HL-60 (cell line): ENCODE measurements around the gene ABAT.

Experiments used
- CTCF ChIP-seq: IDR thresholded peaks from one replicate; pipeline ENCODE4 v1.5.1; 2011; ENCODE audit warnings: low read length, control low read depth, inconsistent platforms; ENCODE audit not compliant: insufficient read depth
- POLR2AphosphoS5 ChIP-seq: IDR thresholded peaks from 2 replicates; pipeline ENCODE4 v1.6.1; 2012; ENCODE audit warnings: low read depth
- REST ChIP-seq: IDR thresholded peaks from 2 replicates; pipeline ENCODE4 v1.6.1; 2012; ENCODE audit warnings: low read depth; ENCODE audit not compliant: insufficient replicate concordance

- TF ChIP-seq POLR2AphosphoS5 (no peak), CTCF (no peak), REST (no peak)
These were observed 34.7 kb upstream of the ABAT start for GRCh38 chr16:8639694-8640093.
